Measurements from ENCODE around the gene TEPSIN.

- TF ChIP-seq POLR2A (IDR thresholded peaks at IDR 0.05; ENCODE audit: low read depth, low read length) (no peak), CTCF (IDR thresholded peaks at IDR 0.05; ENCODE audit: extremely low read depth in 1 of 2, insufficient read depth in 1 of 2, low read depth in 1 of 2, low read length in 2 of 2) (no peak), MAX (IDR thresholded peaks at IDR 0.05; ENCODE audit: insufficient read depth, insufficient read length) (no peak), JUN (IDR thresholded peaks at IDR 0.05; ENCODE audit: borderline replicate concordance, insufficient read depth, insufficient read length, low read depth) (no peak), MYC (IDR thresholded peaks at IDR 0.05; ENCODE audit: low read depth, low read length) (no peak), EZH2 (IDR thresholded peaks at IDR 0.05; ENCODE audit: borderline replicate concordance, low read depth, low read length, severe bottlenecking) (no peak), FOS (IDR thresholded peaks at IDR 0.05; ENCODE audit: borderline replicate concordance, insufficient read depth, low read length) (no peak), POLR2AphosphoS5 (IDR thresholded peaks at IDR 0.05; ENCODE audit: insufficient read depth, low read depth, low read length) (no peak)
These were observed 403 bp downstream of the TEPSIN start for GRCh38 chr17:81238490-81238814.

All from endothelial cell of umbilical vein (primary cell).